Colonic mucosa (tissue), 4 donors: Measurements from ENCODE around the gene KIF12. TPM values are rescaled to one million over a fixed set of nuclear protein-coding genes. Genes with fewer than 3 reads are reported as not detected.

Experiments used
- DNase-seq: peaks from one replicate; pipeline ENCODE4 v3.0.0-alpha.2; 2020
- H3K27ac ChIP-seq: fragments of 200-600 bp; one replicate; pipeline ENCODE4 v1.8.0; 2021
- H3K27me3 ChIP-seq: fragments of 200-600 bp; one replicate; pipeline ENCODE4 v1.8.0; 2021
- H3K36me3 ChIP-seq: fragments of 200-600 bp; one replicate; pipeline ENCODE4 v1.8.0; 2021
- H3K4me1 ChIP-seq: fragments of 200-600 bp; one replicate; pipeline ENCODE4 v1.8.0; 2021; ENCODE audit warnings: mild to moderate bottlenecking
- H3K4me3 ChIP-seq: fragments of 200-600 bp; one replicate; pipeline ENCODE4 v1.8.0; 2021
- H3K9ac ChIP-seq, 2 donors: one replicate each; pipeline ENCODE4 v1.7.0; 2013; ENCODE audit warnings: control low read depth in 2 of 2, low read depth in 2 of 2, low read length in 2 of 2
- H3K9me3 ChIP-seq: fragments of 200-600 bp; one replicate; pipeline ENCODE4 v1.8.0; 2021
- intact Hi-C: fragments of 100-400 bp; cut with DNase I; formaldehyde crosslinking; loops from one replicate; pipeline ENCODE4 v1.14.1; 2022
- total RNA-seq, 2 donors: library from RNA; stranded (reverse); fragmentation: NEBNext Ultra II Directional in 1 of 2; extraction: Animal tissue kit (Norgen Biotek cat#: 25700) in 1 of 2; gene quantifications; one replicate each; pipeline ENCODE4 v1.2.1, GENCODE V29; 2021
- TF ChIP-seq, protein P1 (sequence below): fragments of 200-600 bp; IDR thresholded peaks from one replicate; pipeline ENCODE4 v1.8.0; 2022; ENCODE audit warnings: antibody characterized with exemption, mild to moderate bottlenecking
- donor health status: healthy.
- donor health status: DM: no; HTN: no; CAD: no.
- donor health status: DM: no; HTN: no; CAD: no.

The KIF12 gene
- total RNA-seq, 2 donors from 2014 or later: 27.2 to 33.8 TPM

GRCh38 chr9:114122136-114123027 lies 23.3 kb upstream of the KIF12 start:
- H3K27ac ChIP-seq: no peak overlapping the region
- intact Hi-C loops: no loop called here
- DNase-seq: no peak
- TF ChIP-seq, protein P1, sequence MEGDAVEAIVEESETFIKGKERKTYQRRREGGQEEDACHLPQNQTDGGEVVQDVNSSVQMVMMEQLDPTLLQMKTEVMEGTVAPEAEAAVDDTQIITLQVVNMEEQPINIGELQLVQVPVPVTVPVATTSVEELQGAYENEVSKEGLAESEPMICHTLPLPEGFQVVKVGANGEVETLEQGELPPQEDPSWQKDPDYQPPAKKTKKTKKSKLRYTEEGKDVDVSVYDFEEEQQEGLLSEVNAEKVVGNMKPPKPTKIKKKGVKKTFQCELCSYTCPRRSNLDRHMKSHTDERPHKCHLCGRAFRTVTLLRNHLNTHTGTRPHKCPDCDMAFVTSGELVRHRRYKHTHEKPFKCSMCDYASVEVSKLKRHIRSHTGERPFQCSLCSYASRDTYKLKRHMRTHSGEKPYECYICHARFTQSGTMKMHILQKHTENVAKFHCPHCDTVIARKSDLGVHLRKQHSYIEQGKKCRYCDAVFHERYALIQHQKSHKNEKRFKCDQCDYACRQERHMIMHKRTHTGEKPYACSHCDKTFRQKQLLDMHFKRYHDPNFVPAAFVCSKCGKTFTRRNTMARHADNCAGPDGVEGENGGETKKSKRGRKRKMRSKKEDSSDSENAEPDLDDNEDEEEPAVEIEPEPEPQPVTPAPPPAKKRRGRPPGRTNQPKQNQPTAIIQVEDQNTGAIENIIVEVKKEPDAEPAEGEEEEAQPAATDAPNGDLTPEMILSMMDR: no peak
- H3K9ac ChIP-seq: no peak overlapping the region
- no peak overlapping the region for H3K4me3 ChIP-seq
- H3K36me3 ChIP-seq: no peaks in the 10 kb centered on the region
- H3K4me1 ChIP-seq: no peaks in the 10 kb centered on the region
- no peaks in the 10 kb centered on the region for H3K27me3 ChIP-seq
- H3K9me3 ChIP-seq: no peaks in the 10 kb centered on the region

DNA sequence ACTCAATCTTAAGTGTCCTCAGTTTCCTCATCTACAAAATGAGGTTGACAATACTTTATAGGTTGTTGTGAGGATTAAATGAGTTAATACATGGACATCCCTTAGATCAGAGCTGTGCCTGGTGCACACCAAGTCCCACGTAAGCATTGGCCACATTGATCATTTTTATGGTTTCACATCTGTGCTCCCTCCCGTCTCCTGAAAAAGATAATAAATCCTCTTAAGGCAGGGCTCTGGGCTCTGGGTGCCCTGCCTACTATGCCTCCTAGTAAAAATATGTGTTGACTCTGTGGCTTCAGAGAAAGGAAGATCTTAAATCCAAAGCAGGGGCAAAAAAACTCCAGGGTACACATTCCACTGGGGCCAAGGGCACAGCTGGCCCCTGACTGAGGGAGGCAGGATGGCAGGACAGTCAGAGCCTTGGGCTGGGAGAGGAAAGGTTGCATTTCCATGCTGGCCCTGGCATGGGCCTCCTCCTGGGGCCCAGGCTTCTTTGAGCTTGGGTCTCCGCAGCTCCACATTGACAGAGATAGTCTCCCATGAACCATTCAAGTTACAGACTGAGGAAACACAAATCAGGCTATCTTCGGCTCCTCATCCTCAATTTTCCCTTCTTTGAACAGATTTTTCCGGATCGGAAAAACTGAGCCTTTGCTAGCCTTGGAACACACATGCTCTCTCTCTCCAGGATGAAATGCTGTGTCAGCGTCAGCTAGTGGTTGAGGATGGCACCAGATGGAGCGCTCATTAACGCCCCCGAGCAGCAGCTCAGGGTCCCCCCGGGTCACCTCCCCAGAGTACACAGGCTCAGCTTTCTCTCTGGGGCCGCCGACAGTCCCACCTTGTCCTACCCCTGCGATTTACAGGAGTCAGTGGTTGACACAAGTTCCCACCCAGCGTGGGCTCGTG lies 22.4 kb upstream of the KIF12 start:
- TF ChIP-seq, protein P1: no peak
- Histone ChIP-seq H3K27ac (no peak overlapping the region), H3K4me1 (no peaks in the 10 kb centered on the region), H3K27me3 (no peaks in the 10 kb centered on the region), H3K9ac (no peak overlapping the region), H3K36me3 (no peaks in the 10 kb centered on the region), H3K9me3 (no peaks in the 10 kb centered on the region), H3K4me3 (no peak overlapping the region)
- intact Hi-C loops: no loop called here
- DNase-seq: no peak

DNA sequence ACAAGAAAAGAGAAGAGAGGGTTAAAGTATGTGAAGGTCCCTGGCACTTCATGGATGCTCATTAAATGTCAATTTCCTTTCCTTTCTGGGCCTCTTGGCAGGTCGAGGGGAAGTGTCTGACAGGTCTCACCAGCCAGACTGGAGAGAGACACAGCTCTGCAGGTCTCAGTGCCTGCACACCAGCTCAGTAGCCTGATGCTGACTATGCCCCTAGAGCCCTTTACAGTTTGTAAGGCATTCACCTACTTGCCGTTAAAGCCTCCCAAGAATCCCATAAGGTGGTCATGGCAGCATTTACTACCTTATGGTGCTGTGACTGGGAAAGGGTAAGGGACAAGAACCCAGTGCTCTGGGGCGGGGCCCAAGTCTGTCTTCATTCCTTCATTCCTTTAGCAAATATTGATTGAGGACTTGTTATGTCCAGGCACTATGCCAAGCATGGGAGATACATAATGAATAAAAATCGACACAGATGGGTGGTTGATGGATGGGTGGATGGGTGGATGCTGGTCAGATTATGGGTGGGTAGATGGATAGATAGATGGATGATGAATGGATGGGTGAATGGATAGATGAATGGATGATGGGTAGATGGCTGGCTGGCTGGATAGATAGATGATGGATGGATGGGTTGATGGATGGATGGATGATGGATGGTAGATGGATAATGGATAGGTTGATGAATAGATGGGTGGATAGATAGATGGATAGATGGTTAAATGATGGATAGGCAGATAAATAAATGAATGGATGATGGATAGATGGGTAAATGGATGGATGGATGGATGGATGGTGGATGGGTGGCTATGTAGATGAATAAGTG lies 21.3 kb upstream of the KIF12 start:
- Histone ChIP-seq H3K27me3 (no peaks in the 10 kb centered on the region), H3K9me3 (no peaks in the 10 kb centered on the region), H3K4me3 (no peak overlapping the region), H3K4me1 (no peaks in the 10 kb centered on the region), H3K36me3 (no peaks in the 10 kb centered on the region), H3K9ac (no peak overlapping the region), H3K27ac (no peak overlapping the region)
- DNase-seq: peak; percentile 43
- intact Hi-C loops: no loop called here
- TF ChIP-seq, protein P1: no peak

DNA sequence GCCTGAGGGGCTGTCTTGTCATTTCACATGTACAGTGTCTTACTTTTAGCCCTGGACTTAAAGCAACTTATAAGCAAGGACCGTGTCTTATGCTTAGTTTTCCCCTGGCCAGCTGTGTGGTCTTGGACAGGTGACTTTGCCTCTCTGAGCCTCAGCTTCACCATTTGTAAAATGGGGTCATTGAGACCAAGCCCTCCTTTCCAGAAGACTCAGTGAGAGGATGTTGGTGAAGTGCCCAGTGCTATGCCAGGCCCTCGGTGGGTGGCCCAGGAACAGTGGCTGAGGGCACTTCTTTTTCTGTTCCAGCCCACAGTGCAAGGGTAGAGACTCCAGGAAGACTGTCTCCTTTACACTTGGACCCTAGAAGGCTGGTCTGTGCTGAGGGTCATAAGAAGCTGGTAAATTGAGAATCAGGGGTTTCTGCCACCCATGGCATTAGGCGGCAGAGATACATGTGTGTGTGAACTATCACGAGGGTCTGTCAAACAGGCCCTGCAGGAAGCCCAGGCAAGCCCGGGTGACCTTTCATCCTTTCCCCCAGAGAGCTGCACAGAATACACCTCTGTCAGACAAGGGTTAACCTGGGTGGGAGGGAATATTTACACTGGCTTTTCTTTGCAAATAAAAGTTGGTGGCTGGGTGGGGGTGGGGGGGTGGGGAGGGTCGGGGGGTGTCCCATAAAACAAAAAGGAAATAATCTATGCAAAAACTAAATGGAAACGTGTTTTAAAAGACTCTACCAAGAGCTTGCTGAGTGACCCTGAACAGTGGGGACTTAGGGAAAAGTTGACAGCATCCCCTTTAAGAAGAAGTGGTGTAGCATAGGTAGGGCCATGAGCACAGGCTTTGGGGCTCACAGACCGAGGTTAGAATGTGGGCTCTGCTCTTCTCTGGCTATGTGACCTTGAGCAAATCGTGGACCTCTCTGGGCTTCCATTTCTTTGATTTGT lies 20.4 kb upstream of the KIF12 start:
- no peak for DNase-seq
- Histone ChIP-seq H3K27ac (no peak overlapping the region), H3K9ac (no peak overlapping the region)

More for the DNA sequence above, 20.4 kb upstream of the KIF12 start:
- TF ChIP-seq, protein P1: no peak
- no peaks in the 10 kb centered on the region for H3K4me1 ChIP-seq
- intact Hi-C loops: no loop called here
- no peaks in the 10 kb centered on the region for H3K36me3 ChIP-seq
- H3K9me3 ChIP-seq: no peaks in the 10 kb centered on the region
- no peak overlapping the region for H3K4me3 ChIP-seq
- H3K27me3 ChIP-seq: no peaks in the 10 kb centered on the region
